ENCODE results near the gene DCD.
"Not testable (repeated sequence)": the region's sequence is repeated elsewhere in the genome, so short reads cannot be mapped to it uniquely, and the experiment has no call there.

The DCD gene

GRCh38 chr12:54666008-54666407 is 17.8 kb upstream of the DCD start:
- no peaks in the 10 kb centered on the region for H3K27me3 ChIP-seq (ENCODE audit: control insufficient read depth, insufficient read depth, low read length)
- no peaks in the 10 kb centered on the region for H3K4me1 ChIP-seq (ENCODE audit: control insufficient read depth, insufficient read depth, low read length)
- no peaks in the 10 kb centered on the region for H3K36me3 ChIP-seq (ENCODE audit: control insufficient read depth, insufficient read depth, low read length)
- H3K9ac ChIP-seq (ENCODE audit: low read length): no peak overlapping the region
- H3K4me3 ChIP-seq (ENCODE audit: low read length): no peak overlapping the region
- no peaks in the 10 kb centered on the region for H3K9me3 ChIP-seq (ENCODE audit: control insufficient read depth, low read length)

GRCh38 chr12:54665022-54665635 is 17.0 kb upstream of the DCD start:
- H3K4me3 ChIP-seq (ENCODE audit: low read length); H3K9me3 ChIP-seq (ENCODE audit: control insufficient read depth, low read length); H3K36me3 ChIP-seq (ENCODE audit: control insufficient read depth, insufficient read depth, low read length); H3K27me3 ChIP-seq (ENCODE audit: control insufficient read depth, insufficient read depth, low read length); H3K9ac ChIP-seq (ENCODE audit: low read length); H3K4me1 ChIP-seq (ENCODE audit: control insufficient read depth, insufficient read depth, low read length): not testable (repeated sequence)

DNA sequence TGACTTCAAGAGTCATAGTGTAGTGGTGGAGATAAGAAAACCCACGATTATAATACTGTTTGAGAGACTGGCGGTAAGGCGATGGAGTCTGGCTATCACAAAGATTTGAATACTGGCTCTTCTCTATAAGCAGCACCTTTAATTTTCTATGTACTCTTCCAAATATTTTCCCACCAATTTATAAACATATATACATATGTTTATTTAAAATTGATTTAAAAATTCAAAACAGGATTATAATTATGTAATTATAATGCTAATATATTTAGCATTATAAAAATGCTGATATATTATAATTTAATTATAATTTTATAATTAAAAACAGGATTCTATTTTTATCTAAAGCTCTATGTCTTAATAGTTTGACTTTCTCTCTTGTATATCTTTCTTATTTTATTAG is 15.4 kb upstream of the DCD start:
- Histone ChIP-seq H3K9ac (ENCODE audit: low read length) (no peak overlapping the region), H3K36me3 (ENCODE audit: control insufficient read depth, insufficient read depth, low read length) (no peaks in the 10 kb centered on the region), H3K9me3 (ENCODE audit: control insufficient read depth, low read length) (no peaks in the 10 kb centered on the region), H3K4me1 (ENCODE audit: control insufficient read depth, insufficient read depth, low read length) (no peaks in the 10 kb centered on the region), H3K27me3 (ENCODE audit: control insufficient read depth, insufficient read depth, low read length) (no peaks in the 10 kb centered on the region), H3K4me3 (ENCODE audit: low read length) (no peak overlapping the region)

GRCh38 chr12:54662026-54662425 is 13.9 kb upstream of the DCD start:
- no peaks in the 10 kb centered on the region for H3K4me1 ChIP-seq (ENCODE audit: control insufficient read depth, insufficient read depth, low read length)
- H3K36me3 ChIP-seq (ENCODE audit: control insufficient read depth, insufficient read depth, low read length): no peaks in the 10 kb centered on the region
- H3K9ac ChIP-seq (ENCODE audit: low read length): no peak overlapping the region
- no peaks in the 10 kb centered on the region for H3K9me3 ChIP-seq (ENCODE audit: control insufficient read depth, low read length)
- H3K27me3 ChIP-seq (ENCODE audit: control insufficient read depth, insufficient read depth, low read length): peaks cover 3% of the 10 kb centered on the region
- H3K4me3 ChIP-seq (ENCODE audit: low read length): no peak overlapping the region

GRCh38 chr12:54661048-54661447 is 12.9 kb upstream of the DCD start:
- no peaks in the 10 kb centered on the region for H3K4me1 ChIP-seq (ENCODE audit: control insufficient read depth, insufficient read depth, low read length)
- H3K27me3 ChIP-seq (ENCODE audit: control insufficient read depth, insufficient read depth, low read length): peaks cover 3% of the 10 kb centered on the region
- H3K9me3 ChIP-seq (ENCODE audit: control insufficient read depth, low read length): no peaks in the 10 kb centered on the region
- H3K4me3 ChIP-seq (ENCODE audit: low read length): no peak overlapping the region
- no peak overlapping the region for H3K9ac ChIP-seq (ENCODE audit: low read length)
- no peaks in the 10 kb centered on the region for H3K36me3 ChIP-seq (ENCODE audit: control insufficient read depth, insufficient read depth, low read length)

- Histone ChIP-seq H3K4me1 (ENCODE audit: control insufficient read depth, insufficient read depth, low read length) (no peaks in the 10 kb centered on the region), H3K27me3 (ENCODE audit: control insufficient read depth, insufficient read depth, low read length) (peaks cover 3% of the 10 kb centered on the region), H3K36me3 (ENCODE audit: control insufficient read depth, insufficient read depth, low read length) (no peaks in the 10 kb centered on the region), H3K4me3 (ENCODE audit: low read length) (no peak overlapping the region), H3K9me3 (ENCODE audit: control insufficient read depth, low read length) (no peaks in the 10 kb centered on the region), H3K9ac (ENCODE audit: low read length) (no peak overlapping the region)
Observed at GRCh38 chr12:54660320-54660962, 12.3 kb upstream of the DCD start.

GRCh38 chr12:54658306-54659264 is 10.4 kb upstream of the DCD start:
- no peaks in the 10 kb centered on the region for H3K4me1 ChIP-seq (ENCODE audit: control insufficient read depth, insufficient read depth, low read length)
- H3K9ac ChIP-seq (ENCODE audit: low read length): no peak overlapping the region
- H3K4me3 ChIP-seq (ENCODE audit: low read length): no peak overlapping the region
- H3K36me3 ChIP-seq (ENCODE audit: control insufficient read depth, insufficient read depth, low read length): no peaks in the 10 kb centered on the region
- peaks cover 3% of the 10 kb centered on the region for H3K27me3 ChIP-seq (ENCODE audit: control insufficient read depth, insufficient read depth, low read length)
- no peaks in the 10 kb centered on the region for H3K9me3 ChIP-seq (ENCODE audit: control insufficient read depth, low read length)

DNA sequence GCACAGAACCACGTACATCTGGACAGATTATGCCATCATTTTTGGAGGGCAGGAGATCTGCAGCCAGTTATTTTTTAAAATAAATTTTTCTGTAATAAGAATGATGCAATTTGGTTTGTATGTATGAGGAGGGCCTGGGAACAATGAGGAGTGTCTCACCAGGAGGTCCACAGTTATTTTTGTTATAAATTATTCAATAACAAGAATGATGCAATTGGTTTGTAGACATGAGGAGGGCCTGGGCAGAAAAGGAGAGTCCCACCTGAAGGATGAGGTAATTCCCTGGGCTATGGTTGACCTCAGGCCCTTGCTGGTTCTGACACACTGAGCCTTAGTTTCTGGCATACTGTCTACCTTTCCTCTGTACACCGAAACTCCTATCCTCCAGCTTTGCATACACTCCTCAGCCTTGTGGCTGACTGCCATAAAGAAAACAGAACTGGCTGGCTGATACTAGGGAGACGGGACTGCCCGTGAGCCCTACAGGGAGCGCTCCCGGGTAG is 9.0 kb upstream of the DCD start:
- H3K27me3 ChIP-seq (ENCODE audit: control insufficient read depth, insufficient read depth, low read length): peaks cover 3% of the 10 kb centered on the region
- no peaks in the 10 kb centered on the region for H3K4me1 ChIP-seq (ENCODE audit: control insufficient read depth, insufficient read depth, low read length)
- H3K36me3 ChIP-seq (ENCODE audit: control insufficient read depth, insufficient read depth, low read length): no peaks in the 10 kb centered on the region
- no peaks in the 10 kb centered on the region for H3K9me3 ChIP-seq (ENCODE audit: control insufficient read depth, low read length)
- H3K4me3 ChIP-seq (ENCODE audit: low read length): no peak overlapping the region
- no peak overlapping the region for H3K9ac ChIP-seq (ENCODE audit: low read length)

DNA sequence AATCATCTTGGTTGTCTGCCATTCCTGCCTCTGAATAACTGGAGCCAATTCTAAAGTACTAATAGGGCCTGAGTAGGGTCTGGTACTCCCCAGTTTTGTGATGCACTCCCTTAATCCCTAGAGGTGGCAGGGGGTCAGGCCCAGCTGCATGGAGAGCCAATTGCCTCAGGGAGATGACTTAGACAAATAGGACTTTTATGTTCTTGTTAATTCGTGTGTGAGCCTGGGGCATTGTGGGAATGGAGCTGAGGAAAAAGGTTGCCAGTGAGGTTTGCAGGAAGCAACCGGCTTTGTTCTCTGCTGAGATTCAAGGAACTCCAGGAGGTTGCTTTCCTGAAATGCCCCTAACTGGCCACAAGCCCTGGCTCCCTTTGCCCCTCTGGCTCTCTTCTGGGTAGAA is 6.8 kb upstream of the DCD start:
- Histone ChIP-seq H3K4me1 (ENCODE audit: control insufficient read depth, insufficient read depth, low read length) (no peaks in the 10 kb centered on the region), H3K9ac (ENCODE audit: low read length) (no peak overlapping the region), H3K9me3 (ENCODE audit: control insufficient read depth, low read length) (no peaks in the 10 kb centered on the region), H3K4me3 (ENCODE audit: low read length) (no peak overlapping the region), H3K36me3 (ENCODE audit: control insufficient read depth, insufficient read depth, low read length) (no peaks in the 10 kb centered on the region), H3K27me3 (ENCODE audit: control insufficient read depth, insufficient read depth, low read length) (peaks cover 3% of the 10 kb centered on the region)

DNA sequence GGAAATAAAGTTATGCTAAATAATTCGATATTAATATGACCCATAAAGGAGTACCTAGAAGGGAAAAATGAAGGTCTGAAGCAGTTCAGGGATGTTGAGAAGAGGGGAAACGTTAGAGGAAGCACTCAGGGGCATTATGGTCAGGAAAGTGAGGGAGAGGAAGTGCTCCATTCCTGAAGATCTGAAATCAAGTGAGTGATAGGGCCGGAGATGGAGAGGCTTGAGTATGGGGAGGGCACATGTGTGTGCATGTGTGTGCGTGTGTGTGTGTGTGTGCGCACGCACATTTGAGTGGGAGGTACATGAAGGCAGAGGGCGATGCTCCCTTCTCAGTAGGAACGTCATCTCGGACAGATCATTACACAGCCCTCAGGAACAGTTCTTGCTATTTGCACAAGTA is 4.9 kb upstream of the DCD start:
- H3K27me3 ChIP-seq (ENCODE audit: control insufficient read depth, insufficient read depth, low read length): peaks cover 3% of the 10 kb centered on the region
- H3K9me3 ChIP-seq (ENCODE audit: control insufficient read depth, low read length): no peaks in the 10 kb centered on the region
- H3K4me1 ChIP-seq (ENCODE audit: control insufficient read depth, insufficient read depth, low read length): no peaks in the 10 kb centered on the region
- no peaks in the 10 kb centered on the region for H3K36me3 ChIP-seq (ENCODE audit: control insufficient read depth, insufficient read depth, low read length)
- H3K9ac ChIP-seq (ENCODE audit: low read length): no peak overlapping the region
- H3K4me3 ChIP-seq (ENCODE audit: low read length): no peak overlapping the region

DNA sequence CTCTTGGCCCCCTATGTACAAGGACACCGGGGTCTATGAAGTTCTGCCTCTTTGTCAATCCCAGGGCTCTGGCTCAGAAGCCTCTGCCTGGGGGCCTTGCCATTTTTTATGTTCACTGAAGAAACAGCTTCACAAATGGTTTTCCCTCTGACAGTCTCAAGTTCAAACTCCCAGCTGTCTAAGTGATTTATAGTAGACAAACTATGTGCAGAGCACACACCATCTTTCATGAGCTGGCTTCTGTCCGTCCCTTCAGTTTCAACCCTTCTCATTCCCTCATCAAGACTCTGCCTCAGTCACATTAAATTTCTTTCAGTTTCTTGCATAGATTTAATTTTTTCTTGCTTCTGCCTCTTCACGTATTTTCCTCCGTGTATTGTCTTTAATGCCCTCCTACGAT is 2.7 kb upstream of the DCD start:
- no peaks in the 10 kb centered on the region for H3K4me1 ChIP-seq (ENCODE audit: control insufficient read depth, insufficient read depth, low read length)
- no peaks in the 10 kb centered on the region for H3K36me3 ChIP-seq (ENCODE audit: control insufficient read depth, insufficient read depth, low read length)
- no peak overlapping the region for H3K4me3 ChIP-seq (ENCODE audit: low read length)
- H3K9me3 ChIP-seq (ENCODE audit: control insufficient read depth, low read length): no peaks in the 10 kb centered on the region
- no peak overlapping the region for H3K9ac ChIP-seq (ENCODE audit: low read length)
- H3K27me3 ChIP-seq (ENCODE audit: control insufficient read depth, insufficient read depth, low read length): peaks cover under 1% of the 10 kb centered on the region

GRCh38 chr12:54650409-54650808 is 2.2 kb upstream of the DCD start:
- no peaks in the 10 kb centered on the region for H3K4me1 ChIP-seq (ENCODE audit: control insufficient read depth, insufficient read depth, low read length)
- no peaks in the 10 kb centered on the region for H3K9me3 ChIP-seq (ENCODE audit: control insufficient read depth, low read length)
- H3K9ac ChIP-seq (ENCODE audit: low read length): no peak overlapping the region
- no peak overlapping the region for H3K4me3 ChIP-seq (ENCODE audit: low read length)
- no peaks in the 10 kb centered on the region for H3K36me3 ChIP-seq (ENCODE audit: control insufficient read depth, insufficient read depth, low read length)
- H3K27me3 ChIP-seq (ENCODE audit: control insufficient read depth, insufficient read depth, low read length): peaks cover 2% of the 10 kb centered on the region
